ENCODE measurements around the gene KRT10. TPM values are rescaled to one million over a fixed set of nuclear protein-coding genes. Genes with fewer than 3 reads are reported as not detected.
A peak's percentile ranks its signal among the peaks of the same experiment; 100 is the strongest.
"Not testable (repeated sequence)": the region's sequence is repeated elsewhere in the genome, so short reads cannot be mapped to it uniquely, and the experiment has no call there.

Gene KRT10
- total RNA-seq, 1 experiment from 2014 or later: 61.1 TPM

DNA sequence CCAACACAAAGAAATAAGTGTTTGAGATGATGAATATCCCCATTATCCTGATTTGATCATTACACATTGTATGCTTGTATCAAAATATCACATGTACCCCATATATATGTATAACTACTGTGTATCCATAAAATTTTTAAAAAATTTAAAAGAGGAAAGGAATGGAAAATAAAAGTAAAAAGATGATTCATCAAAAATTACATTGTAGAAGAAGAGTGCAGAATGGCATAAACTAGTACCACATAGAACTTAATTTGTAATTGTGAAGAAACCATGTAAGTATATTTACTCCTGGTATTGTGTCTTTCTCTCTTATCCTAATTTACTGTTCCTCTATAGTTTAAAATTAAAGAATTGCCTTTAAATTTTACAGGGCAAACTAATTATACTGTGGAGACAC is 11.5 kb upstream of the KRT10 start:
- DNase-seq (ENCODE audit: low spot score): no peak

DNA sequence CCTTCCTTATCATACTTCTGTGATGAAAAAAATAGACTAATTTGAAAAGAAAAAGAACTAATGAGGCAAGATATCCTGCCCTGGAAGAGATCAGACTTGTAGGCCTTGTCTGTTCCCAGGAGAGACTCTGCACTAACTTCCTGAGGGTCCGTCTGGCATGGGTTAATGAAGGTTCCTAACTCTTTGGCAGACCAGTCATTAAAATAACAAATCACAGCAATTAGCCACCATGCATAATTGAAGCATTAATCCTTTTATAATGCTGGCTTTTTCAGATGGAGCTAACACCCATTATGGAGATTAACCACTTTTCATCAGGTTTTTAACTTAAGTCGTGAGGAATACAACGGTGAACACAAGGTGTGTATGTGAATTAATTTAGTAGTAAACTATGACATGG is 10.4 kb upstream of the KRT10 start:
- DNase-seq (ENCODE audit: low spot score): no peak

DNA sequence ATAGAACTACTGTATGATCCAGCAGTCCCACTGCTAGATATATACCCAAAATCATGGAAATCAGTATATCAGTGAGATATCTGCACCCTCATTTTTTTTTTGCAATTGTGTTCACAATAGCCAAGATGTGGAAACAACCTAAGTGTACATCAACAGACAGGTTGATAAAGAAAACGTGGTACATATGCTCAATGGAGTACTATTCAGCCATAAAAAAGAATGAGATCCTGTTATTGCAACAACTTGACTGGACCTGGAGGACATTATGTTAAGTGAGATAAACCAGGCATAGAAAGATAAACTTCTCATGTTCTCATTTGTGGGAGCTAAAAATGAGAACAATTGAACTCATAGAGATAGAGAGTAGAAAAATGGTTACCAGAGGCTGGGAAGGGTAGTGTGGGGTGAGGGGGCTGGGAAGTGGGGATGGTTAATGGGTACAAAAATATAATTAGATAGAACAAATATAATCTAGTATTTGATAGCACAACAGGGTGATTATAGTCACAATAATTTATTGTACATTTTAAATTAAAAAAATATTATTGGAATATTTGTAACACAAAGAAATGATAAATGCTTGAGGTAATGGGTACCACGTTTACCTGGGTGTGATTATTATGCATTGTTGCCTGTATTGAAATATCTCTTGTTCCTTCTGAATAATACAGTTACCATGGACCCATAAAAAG is 7.8 kb upstream of the KRT10 start:
- DNase-seq (ENCODE audit: low spot score): no peak

DNA sequence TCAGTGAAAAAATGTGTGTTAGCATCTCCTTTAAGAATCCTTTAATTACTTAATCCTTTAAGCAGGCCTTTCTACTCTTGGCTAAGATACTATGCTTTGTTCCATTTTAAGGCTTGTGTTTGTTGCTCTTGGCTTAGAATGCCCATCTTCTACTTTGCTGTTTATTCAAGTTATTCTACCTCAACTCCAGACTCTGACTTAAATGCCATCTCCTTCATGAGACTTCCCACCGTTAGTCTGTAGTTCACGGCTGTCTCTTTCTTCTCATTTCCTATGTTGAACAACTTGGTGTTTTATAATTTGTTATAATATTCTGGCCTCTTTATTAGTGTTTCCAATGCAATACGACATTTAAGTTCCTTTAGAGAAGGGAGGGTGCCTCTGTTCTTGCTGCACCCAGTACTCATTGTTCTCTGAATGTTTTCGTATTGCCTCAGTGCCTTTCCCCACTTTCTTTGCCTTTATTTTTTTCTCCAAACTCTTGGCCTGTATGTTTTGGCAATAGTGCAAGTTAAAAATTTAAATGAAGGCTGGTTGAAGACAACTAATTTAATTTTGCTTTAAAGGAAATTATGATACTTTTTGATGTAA is 6.1 kb upstream of the KRT10 start:
- no peak for DNase-seq (ENCODE audit: low spot score)

DNA sequence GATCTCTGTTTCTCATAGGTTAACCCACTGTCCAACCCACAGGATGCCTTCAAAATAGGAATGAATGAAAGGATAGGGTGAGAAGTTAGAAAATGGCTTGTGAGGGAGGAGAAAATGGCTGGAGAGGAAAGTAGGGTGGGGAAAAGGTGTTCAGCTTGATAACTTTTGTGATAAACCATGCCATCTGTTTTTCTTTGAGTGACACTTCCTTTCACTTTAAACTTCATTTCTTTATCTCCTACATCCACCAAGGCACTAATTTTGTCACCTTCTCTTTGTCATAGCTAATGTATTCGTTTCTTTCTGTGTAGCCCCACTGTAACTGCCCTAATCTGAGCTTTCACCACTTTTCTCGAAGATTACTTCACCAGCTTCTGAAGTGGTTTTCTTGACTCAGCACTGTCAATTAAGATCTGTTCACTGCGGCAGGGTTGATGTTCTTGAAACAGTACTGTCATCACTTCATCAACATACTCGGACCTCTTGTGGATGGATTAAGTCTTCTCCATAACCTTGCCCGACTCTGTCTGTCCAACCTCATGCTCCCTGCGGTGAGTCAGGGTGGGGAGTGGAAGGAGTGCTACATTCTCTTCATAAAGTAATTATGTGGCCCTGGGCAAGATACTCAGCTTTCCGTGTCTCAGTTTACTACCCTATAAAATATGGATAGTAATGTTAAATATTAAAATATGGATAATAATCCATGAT is 5.5 kb upstream of the KRT10 start:
- DNase-seq (ENCODE audit: low spot score): no peak

DNA sequence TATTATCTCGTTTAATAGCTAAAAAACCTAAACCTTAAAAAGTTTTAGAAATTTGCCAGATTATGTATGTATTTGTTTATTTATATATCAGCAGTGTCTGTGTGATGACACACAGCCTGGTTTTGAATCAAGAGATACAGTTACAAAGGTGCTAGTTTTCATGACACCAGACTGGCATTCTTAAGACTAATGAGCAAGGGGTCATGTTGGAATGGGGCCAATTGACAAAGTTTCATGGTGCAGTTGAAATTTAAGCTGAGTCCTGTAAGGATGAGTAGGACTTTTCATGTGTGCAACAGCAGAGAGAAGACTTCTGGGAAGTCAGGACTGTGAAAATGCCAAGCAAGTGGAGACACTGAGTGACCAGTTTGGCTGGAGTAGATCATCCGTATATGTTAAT is 3.2 kb upstream of the KRT10 start:
- no peak for DNase-seq (ENCODE audit: low spot score)

DNA sequence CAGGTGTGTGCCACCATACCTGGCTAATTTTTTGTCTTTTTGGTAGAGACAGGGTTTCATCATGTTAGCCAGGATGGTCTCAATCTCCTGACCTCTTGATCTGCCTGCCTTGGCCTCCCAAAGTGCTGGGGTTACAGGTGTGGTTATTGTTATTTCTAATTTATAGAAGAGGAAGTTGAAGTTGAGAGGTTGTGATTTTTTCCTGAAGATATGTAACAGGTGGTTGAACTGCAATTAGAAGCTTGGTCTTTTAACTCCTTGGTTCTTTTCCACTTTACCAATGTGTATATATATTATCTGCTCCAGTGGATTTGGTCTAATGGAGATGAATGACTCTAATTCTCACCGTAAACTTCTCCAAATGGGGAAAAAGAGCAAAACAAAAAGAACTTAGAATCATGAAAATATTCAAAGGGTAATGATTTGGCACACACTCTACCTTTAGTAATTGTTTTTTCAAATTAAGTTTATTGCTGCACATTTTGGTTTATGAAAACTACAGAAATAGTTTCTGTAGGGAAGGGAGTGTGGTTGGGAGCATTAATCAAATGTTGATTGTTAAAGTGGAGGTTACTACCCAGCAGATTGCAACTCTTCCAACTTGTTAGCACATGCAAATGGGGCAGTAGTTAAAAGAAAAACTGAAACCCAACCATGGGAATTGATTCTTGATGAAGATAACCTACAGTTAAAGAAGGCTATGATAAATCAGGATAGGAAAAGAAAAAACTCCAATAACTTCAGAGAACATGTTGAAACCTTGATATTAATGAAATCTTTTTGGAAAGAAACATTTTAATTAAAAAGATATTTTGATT is 1.8 kb upstream of the KRT10 start:
- no peak for DNase-seq (ENCODE audit: low spot score)

DNA sequence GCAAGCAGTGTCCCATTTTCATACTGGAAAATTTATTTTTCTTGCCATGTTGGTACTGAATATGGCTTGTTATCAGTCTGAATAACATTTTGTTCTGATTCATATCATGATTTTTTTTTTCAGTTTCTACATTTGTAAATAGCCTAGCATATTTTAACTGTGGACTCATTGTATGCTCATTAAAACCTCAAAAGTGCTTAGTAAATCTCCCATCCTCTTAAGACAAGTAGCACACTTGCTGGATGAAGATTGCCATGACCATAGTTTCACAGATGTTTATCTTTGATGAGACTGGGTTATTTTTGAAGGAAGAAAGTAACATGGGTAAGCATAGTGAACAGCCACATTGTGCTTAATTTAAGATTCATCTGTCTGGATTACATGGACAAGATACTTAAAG is 878 bp downstream of the KRT10 start:
- DNase-seq (ENCODE audit: low spot score): no peak

DNA sequence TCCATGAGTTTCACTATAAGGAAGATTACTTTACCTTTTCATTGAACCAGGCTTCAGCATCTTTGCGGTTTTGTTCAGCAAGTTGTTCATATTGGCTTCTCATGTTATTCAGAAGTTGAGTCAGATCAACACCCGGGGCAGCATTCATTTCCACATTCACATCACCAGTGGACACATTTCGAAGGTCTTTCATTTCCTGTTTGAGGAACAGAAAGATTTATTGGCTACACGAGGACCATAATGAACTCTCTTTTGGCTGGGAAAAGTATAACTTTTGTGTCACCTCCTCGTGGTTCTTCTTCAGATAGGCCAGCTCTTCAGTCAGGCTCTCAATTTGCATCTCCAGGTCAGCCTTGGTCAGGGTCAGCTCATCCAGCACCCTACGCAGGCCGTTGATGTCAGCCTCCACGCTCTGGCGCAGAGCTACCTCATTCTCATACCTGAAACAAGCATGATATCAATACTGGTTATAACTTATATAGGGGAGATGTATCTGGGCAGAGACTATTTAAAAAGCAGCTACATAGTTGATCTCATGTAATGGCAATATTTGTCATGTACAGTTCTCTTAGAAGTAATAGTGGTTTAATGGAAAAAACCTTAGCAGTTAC is 2.1 kb downstream of the KRT10 start:
- DNase-seq (ENCODE audit: low spot score): no peak

DNA sequence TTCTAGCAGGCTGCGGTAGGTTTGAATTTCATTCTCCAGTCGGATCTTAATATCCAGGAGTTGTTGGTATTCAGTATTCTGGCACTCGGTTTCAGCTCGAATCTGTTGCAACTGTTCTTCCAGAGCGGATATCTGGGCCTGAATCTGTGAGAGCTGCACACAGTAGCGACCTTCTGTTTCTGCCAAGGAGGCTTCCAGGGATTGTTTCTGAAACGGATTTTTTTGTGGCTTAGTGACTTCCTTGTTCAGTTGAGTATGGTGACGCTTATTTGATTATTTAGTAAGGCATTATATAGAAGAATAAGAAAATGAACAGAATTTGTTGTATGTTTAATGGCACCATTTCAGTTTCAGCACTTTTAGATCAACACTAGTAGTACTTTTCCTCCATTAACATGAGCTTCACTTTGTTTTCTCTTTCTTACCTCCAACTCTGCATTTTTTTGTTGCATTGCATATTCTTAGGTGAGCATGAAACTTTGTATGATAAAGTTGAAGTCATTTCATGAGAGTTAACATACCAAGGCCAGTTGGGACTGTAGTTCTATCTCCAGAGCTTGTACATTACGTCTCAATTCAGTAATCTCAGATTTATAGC is 2.8 kb downstream of the KRT10 start:
- DNase-seq (ENCODE audit: low spot score): no peak

DNA sequence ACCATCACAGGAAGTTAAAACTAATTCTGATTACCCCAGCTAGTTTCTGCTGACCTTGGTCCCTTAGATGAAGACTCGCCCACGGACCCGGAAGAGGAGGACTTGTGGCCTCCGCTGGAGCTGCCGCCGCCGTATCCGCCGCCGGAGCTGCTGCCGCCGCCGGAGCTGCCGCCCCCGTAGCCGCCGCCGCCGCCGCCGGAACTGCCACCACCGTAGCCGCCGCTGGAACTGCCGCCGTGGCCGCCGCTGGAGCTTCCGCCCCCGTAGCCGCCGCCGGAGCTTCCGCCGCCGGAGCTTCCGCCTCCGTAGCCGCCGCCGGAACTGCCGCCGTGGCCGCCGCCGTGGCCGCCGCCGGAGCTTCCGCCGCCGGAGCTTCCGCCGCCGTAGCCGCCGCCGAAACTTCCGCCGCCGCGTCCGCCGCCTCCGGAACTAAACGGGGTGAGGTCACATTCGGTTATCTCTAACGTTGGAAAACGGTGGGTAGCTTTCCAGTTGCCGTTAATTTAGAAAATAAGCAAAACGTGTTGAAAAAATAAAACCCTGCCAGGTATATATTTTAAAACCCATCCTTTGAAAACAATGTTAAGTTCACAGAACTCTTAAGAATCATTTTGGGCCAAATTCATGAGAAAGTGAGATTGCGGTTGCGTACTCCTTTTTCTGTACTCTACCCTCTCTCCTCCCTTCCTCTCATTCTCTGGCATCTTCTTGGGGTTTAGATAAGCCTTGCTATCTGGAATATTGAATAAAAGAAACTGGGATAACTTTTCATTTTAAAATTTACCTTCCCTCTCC is 3.5 kb downstream of the KRT10 start:
- peak; percentile 70 for DNase-seq (ENCODE audit: low spot score)

DNA sequence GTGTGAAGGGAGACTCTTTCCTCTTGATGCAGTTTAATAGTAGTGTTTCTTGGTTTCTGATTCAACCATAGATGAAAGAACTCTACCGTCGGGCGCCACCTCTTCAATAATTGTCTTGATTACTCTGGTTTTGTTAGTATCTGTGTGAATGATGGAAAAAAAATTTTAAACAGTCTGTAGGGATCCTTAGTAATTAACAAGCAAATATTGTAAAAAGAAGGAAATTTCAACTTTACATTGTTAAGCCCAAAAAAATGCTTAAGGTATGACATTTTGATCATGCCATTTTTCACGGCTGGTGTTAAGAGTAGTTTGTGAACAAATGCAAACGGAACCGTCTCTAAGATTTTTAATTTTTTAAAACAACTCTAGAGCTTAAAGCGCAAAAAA is 4.1 kb downstream of the KRT10 start:
- no peak for DNase-seq (ENCODE audit: low spot score)

DNA sequence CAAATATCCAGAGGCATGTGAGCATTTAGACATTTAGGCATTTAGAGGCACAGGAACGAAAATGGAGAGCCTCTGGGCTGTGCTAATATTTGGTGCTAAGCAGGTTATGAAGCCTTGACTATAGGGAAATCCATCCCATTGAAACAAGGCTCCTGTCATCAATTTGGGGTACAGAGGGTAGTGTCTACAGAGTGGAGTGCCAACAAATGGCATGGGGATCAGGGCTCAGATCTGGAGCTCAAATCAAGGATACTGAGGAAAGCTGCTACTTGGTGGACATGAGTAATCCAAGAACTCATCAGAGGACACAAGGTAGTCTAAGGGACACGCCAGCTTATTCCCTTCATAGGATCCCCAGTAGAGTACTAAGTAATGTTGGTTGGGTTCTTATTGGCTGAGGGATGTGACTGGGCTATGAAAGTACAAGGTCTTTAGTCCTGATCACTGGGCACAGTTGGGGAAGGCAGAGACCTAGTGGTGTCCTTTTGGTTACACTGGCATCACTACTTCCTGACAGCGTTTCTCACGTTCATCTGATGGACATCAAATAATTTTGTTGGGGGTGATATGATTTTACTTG is 5.2 kb downstream of the KRT10 start:
- DNase-seq (ENCODE audit: low spot score): no peak

DNA sequence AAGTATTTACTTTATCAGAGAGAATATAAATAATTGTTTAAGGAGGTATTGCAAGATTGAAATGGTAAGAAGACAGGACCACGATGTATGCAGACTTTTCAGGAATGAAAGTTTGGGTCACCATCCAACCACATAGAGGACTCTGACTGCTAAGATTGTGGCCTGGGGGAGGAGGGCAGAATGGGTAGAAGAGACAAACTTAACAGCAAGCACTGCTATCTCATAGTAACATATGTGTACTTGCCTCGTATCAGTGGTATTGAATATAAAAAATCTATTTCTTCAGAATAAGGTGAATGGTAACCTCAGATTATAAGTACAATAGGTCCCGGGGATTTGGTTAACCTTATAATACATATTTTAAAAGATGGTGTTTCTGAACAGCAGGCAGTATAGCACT is 5.8 kb downstream of the KRT10 start:
- no peak for DNase-seq (ENCODE audit: low spot score)

DNA sequence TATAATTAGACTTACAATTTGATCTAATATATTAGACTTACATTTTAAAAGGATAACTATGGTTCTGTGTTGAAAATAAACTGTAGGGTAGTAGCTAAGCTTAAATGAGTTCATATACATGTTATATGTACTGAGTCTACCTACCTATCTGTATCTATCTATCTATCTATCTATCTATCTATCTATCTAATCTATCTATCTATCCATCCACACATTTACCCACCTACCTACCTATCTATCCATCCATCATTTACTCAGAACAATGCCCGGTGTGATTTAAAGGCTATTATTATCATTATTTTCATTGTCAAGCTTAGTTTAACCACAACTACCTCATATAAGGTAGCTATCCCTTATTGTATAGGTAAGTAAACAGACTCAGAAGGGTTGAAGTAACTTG is 7.0 kb downstream of the KRT10 start:
- DNase-seq (ENCODE audit: low spot score): no peak

DNA sequence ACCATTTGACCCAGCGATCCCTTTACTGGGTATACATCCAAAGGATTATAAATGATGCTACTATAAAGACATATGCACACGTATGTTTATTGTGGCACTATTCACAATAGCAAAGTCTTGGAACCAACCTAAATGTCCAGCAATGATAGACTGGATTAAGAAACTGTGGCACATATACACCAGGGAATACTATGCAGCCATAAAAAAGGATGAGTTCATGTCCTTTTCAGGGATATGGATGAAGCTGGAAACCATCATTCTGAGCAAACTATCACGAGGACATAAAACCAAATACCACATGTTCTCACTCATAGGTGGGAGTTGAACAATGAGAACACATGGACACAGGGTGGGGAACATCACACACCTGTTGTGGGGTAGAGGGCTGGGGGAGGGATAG is 7.8 kb downstream of the KRT10 start:
- DNase-seq (ENCODE audit: low spot score): not testable (repeated sequence)

DNA sequence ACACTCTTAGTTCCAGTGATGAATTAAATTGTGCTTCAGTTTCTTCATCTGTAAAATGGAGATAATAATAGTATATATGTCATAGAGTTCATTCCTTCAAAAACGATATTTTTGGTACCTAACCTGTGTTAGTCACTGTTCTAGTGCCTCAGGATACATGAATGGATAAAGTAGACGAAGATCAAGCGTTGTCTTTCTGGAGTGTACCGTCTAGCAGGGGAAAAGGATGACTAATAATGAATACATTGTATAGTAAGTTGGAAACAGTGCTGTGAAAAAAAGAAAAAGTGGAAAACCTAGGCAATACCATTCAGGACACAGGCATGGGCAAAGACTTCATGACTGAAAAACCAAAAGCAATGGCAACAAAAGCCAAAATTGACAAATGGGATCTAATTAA is 8.6 kb downstream of the KRT10 start:
- DNase-seq (ENCODE audit: low spot score): no peak

DNA sequence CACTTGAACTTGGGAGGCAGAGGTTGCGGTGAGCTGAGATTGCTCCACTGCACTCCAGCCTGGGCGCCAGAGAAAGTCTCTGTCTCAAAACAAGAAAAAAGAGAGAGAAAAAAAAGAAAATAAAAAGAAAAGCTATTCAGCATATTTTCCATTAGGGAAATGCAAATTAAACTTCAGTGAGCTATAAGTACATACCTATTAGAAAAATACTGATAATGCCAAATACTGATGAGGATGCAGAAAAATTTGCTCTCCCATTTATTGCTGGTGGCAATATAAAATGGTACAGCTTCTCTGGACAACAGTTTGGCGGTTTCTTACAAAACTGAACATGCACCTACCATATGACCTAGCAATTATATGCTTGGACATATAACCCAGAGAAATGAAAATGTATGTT is 9.8 kb downstream of the KRT10 start:
- no peak for DNase-seq (ENCODE audit: low spot score)

DNA sequence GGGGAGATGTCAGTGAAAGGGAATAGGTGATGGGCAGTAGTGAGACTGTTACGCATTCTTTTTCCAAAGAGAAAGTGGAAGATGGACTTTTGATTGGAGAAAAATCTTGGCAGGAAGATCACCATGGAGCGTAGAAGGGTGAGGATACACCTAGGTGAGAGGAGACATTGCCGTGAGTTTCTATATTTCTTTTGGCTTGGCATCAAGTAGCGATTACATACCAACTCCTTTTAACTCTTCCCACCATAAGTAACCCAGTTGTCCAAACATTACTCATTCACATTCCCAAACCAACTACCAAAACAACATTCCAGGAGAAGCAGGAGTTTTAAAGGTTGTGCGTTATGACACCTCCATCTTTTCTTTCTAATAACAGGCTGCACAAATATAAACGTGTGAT is 11.9 kb downstream of the KRT10 start:
- no peak for DNase-seq (ENCODE audit: low spot score)

DNA sequence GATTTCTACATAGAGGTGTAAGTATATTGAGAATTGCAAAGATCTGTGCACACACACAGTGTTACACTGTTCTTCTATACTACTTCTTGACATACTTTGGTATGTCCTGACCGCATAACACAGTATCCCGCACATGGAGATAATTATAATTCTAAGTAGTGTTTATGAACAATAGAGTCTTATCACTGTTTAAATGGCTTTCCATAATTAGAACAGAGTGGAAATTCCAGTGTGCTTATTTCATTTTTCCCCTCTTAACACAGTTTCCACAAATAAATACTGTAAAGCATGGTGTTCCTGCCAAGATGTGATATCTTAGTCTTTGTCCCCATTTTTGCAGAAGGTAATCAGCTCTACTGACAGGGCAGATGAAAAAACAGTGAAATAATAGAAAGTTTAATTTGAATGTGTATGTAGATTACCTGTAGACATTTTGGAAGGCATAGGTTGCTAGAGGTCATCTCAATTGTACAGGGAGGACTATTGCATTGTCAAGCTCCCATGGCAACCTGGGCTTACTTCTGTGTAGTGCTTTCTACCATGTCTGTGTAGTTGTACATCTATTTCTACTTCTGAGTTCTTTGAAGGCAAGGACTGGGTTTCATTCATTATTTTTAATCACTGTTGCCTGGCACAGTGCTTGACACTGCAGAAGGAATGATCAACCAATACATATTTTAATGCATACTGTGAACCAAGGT is 12.5 kb downstream of the KRT10 start:
- DNase-seq (ENCODE audit: low spot score): no peak
